Transverse colon (tissue), 4 donors: ENCODE measurements around the gene DESI1.

Source experiments
- EP300 ChIP-seq: sonication (generic); formaldehyde crosslinking; IDR thresholded peaks from one replicate; pipeline ENCODE4 v1.6.1; 2017; ENCODE audit warnings: antibody characterized with exemption, low read depth
- POLR2A ChIP-seq: fragments of 450-650 bp; IDR thresholded peaks from one replicate; pipeline ENCODE4 v1.6.1; 2016; ENCODE audit warnings: antibody characterized with exemption, mild to moderate bottlenecking, moderate library complexity
- POLR2AphosphoS5 ChIP-seq, 3 donors: sonication (generic); formaldehyde crosslinking; IDR thresholded peaks; one replicate each; pipeline ENCODE4 v1.6.1; 2016; ENCODE audit warnings: antibody characterized with exemption in 3 of 3
- TF ChIP-seq, protein P1 (sequence below), 5 experiments: fragments of 200-600 bp in 3 of 5; fragments of 450-650 bp in 2 of 5; sonication (generic) in 3 of 5; IDR thresholded peaks; 1 replicate in 2 of 5; 2 replicates in 3 of 5; pipeline ENCODE4 v1.5.1; 2016 to 2017; ENCODE audit warnings: antibody characterized with exemption in 5 of 5, inconsistent platforms in 3 of 5, mild to moderate bottlenecking in 2 of 5, moderate library complexity in 1 of 5

DNA sequence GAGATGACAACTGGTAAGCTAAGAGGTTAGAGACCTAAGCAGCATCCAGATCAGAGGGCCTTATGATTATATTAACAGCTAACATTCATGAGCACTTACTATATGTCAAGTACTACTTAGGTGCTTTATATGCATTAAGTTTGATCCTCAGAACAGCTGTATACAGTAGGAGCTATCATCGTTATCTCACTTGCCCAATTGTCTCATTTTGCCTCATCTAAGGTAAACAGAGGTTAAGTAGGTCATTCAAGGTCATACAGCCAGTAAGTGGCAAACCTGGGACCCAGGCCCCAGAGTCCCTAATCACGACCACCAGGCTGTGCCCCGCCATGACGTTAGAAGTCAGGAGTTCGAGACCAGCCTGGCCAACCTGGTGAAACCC, 72.0 kb downstream of the DESI1 start:
- TF ChIP-seq POLR2A (no peak), EP300 (no peak), POLR2AphosphoS5 (IDR thresholded peaks at IDR 0.05) (no peak)
- TF ChIP-seq, protein P1, sequence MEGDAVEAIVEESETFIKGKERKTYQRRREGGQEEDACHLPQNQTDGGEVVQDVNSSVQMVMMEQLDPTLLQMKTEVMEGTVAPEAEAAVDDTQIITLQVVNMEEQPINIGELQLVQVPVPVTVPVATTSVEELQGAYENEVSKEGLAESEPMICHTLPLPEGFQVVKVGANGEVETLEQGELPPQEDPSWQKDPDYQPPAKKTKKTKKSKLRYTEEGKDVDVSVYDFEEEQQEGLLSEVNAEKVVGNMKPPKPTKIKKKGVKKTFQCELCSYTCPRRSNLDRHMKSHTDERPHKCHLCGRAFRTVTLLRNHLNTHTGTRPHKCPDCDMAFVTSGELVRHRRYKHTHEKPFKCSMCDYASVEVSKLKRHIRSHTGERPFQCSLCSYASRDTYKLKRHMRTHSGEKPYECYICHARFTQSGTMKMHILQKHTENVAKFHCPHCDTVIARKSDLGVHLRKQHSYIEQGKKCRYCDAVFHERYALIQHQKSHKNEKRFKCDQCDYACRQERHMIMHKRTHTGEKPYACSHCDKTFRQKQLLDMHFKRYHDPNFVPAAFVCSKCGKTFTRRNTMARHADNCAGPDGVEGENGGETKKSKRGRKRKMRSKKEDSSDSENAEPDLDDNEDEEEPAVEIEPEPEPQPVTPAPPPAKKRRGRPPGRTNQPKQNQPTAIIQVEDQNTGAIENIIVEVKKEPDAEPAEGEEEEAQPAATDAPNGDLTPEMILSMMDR (IDR thresholded peaks at IDR 0.05): no peak
